GM23338 (cell line): Measurements from ENCODE around the gene CCDC146. TPM values are rescaled to one million over a fixed set of nuclear protein-coding genes. Genes with fewer than 3 reads are reported as not detected.

Source experiments
- ATAC-seq: fragments of 200-7000 bp; cut with Tn5 transposase; 3 replicates; pipeline ENCODE4 v1.9.1; 2020
- DNase-seq: peaks from one replicate; pipeline ENCODE4 v3.0.0-alpha.2; 2015; ENCODE audit warnings: low spot score
- H2AFZ ChIP-seq: fragments of 200-600 bp; sonication (generic); 2 replicates; pipeline ENCODE4 v1.8.0; 2016; ENCODE audit warnings: antibody characterized with exemption, mild to moderate bottlenecking, moderate library complexity
- H3F3A ChIP-seq: fragments of 200-600 bp; sonication (generic); replicated peaks from 2 replicates; pipeline ENCODE4 v1.8.0; 2017; ENCODE audit warnings: antibody characterized with exemption, mixed run types, low read depth
- H3K27ac ChIP-seq: fragments of 200-600 bp; sonication (generic); 2 replicates; pipeline ENCODE4 v1.6.1; 2016; ENCODE audit warnings: low read depth
- H3K27me3 ChIP-seq: fragments of 200-600 bp; sonication (generic); 2 replicates; pipeline ENCODE4 v1.8.0; 2016; ENCODE audit warnings: mild to moderate bottlenecking, mixed run types, moderate library complexity; ENCODE audit not compliant: insufficient read depth
- H3K36me3 ChIP-seq: fragments of 200-600 bp; sonication (generic); 2 replicates; pipeline ENCODE4 v1.8.0; 2016; ENCODE audit warnings: mild to moderate bottlenecking; ENCODE audit not compliant: insufficient read depth
- H3K4me1 ChIP-seq: fragments of 200-600 bp; sonication (generic); 2 replicates; pipeline ENCODE4 v1.8.0; 2016; ENCODE audit warnings: mild to moderate bottlenecking, moderate library complexity; ENCODE audit not compliant: insufficient read depth
- H3K4me2 ChIP-seq: fragments of 200-600 bp; sonication (generic); 2 replicates; pipeline ENCODE4 v1.7.1; 2017; ENCODE audit warnings: mixed run types
- H3K4me3 ChIP-seq: fragments of 200-600 bp; sonication (generic); 2 replicates; pipeline ENCODE4 v1.6.1; 2016; ENCODE audit warnings: mixed run types
- H3K79me2 ChIP-seq: fragments of 200-600 bp; sonication (generic); replicated peaks from 2 replicates; pipeline ENCODE4 v1.8.0; 2017; ENCODE audit warnings: mild to moderate bottlenecking; ENCODE audit not compliant: insufficient read depth
- H3K9me2 ChIP-seq: fragments of 200-600 bp; sonication (generic); 2 replicates; pipeline ENCODE4 v1.8.0; 2017; ENCODE audit not compliant: insufficient read depth
- H4K20me1 ChIP-seq: fragments of 200-600 bp; sonication (generic); replicated peaks from 2 replicates; pipeline ENCODE4 v1.8.0; 2017; ENCODE audit warnings: mild to moderate bottlenecking; ENCODE audit not compliant: insufficient read depth
- H3K27ac Mint-ChIP-seq: 2 replicates; pipeline ENCODE4 v1.8.0; 2020; ENCODE audit warnings: inconsistent platforms, mild to moderate bottlenecking, moderate library complexity, mixed read lengths
- H3K27me3 Mint-ChIP-seq: 3 replicates; pipeline ENCODE4 v1.8.0; 2022; ENCODE audit warnings: low read depth, mild to moderate bottlenecking, moderate library complexity, mixed read lengths, inconsistent platforms; ENCODE audit not compliant: insufficient read depth, poor library complexity
- H3K36me3 Mint-ChIP-seq: 3 replicates; pipeline ENCODE4 v1.8.0; 2021; ENCODE audit warnings: low read depth, mild to moderate bottlenecking, inconsistent platforms, moderate library complexity, mixed read lengths
- H3K4me1 Mint-ChIP-seq: 3 replicates; pipeline ENCODE4 v1.8.0; 2020; ENCODE audit warnings: mild to moderate bottlenecking, inconsistent platforms, mixed read lengths
- H3K4me3 Mint-ChIP-seq: 3 replicates; pipeline ENCODE4 v1.8.0; 2021; ENCODE audit warnings: moderate library complexity, mild to moderate bottlenecking, inconsistent platforms, mixed read lengths
- H3K9me3 Mint-ChIP-seq: 3 replicates; pipeline ENCODE4 v1.8.0; 2020; ENCODE audit warnings: moderate library complexity, mild to moderate bottlenecking, inconsistent platforms, mixed read lengths
- CREB1 ChIP-seq: fragments of 250-450 bp; sonication (Bioruptor Pico); IDR thresholded peaks from 2 replicates; pipeline ENCODE4 v1.5.0; 2020; ENCODE audit warnings: low read depth, mild to moderate bottlenecking, moderate library complexity
- CTCF ChIP-seq, 2 experiments: fragments of 200-600 bp in 1 of 2; sonication (generic) in 1 of 2; conservative IDR thresholded peaks; 2 replicates each; pipeline versions ENCODE4 v1.5.1 to v1.6.1; 2016 to 2017; ENCODE audit warnings: antibody characterized with exemption in 2 of 2, low read depth in 2 of 2, mild to moderate bottlenecking in 2 of 2, moderate library complexity in 1 of 2
- ETS1 ChIP-seq: IDR thresholded peaks from 2 replicates; pipeline ENCODE4 v1.6.1; 2016; ENCODE audit warnings: antibody characterized with exemption
- EZH2 ChIP-seq: fragments of 200-600 bp; sonication (generic); IDR thresholded peaks from one replicate; pipeline ENCODE4 v1.8.0; 2017; ENCODE audit warnings: antibody characterized with exemption, mild to moderate bottlenecking, low read depth; ENCODE audit not compliant: unreplicated experiment
- EZH2phosphoT487 ChIP-seq: fragments of 200-600 bp; sonication (generic); IDR thresholded peaks from one replicate; pipeline ENCODE4 v1.8.1; 2018; ENCODE audit warnings: antibody characterized with exemption; ENCODE audit not compliant: unreplicated experiment
- JUNB ChIP-seq: IDR thresholded peaks from one replicate; pipeline ENCODE4 v1.6.1; 2016; ENCODE audit warnings: antibody characterized with exemption; ENCODE audit not compliant: unreplicated experiment
- NANOG ChIP-seq: IDR thresholded peaks from 2 replicates; pipeline ENCODE4 v1.6.1; 2016; ENCODE audit warnings: antibody characterized with exemption, borderline replicate concordance
- POLR2AphosphoS5 ChIP-seq: IDR thresholded peaks from 2 replicates; pipeline ENCODE4 v1.6.1; 2016; ENCODE audit warnings: antibody characterized with exemption, low read depth
- REST ChIP-seq: IDR thresholded peaks from one replicate; pipeline ENCODE4 v1.6.1; 2018; ENCODE audit warnings: antibody characterized with exemption; ENCODE audit not compliant: unreplicated experiment
- STAT1 ChIP-seq: IDR thresholded peaks from one replicate; pipeline ENCODE4 v1.6.1; 2016; ENCODE audit warnings: antibody characterized with exemption; ENCODE audit not compliant: unreplicated experiment
- ZNF114 ChIP-seq: fragments of 250-450 bp; sonication (Bioruptor Pico); IDR thresholded peaks from 2 replicates; pipeline ENCODE4 v1.5.0; 2020; ENCODE audit warnings: mild to moderate bottlenecking, moderate library complexity
- ZNF331 ChIP-seq: fragments of 250-450 bp; sonication (Bioruptor Pico); IDR thresholded peaks from 2 replicates; pipeline ENCODE4 v1.5.0; 2020; ENCODE audit warnings: low read depth, mild to moderate bottlenecking, moderate library complexity
- ZNF462 ChIP-seq: fragments of 250-450 bp; sonication (Bioruptor Pico); IDR thresholded peaks from 2 replicates; pipeline ENCODE4 v1.5.0; 2020; ENCODE audit warnings: mild to moderate bottlenecking, moderate library complexity
- polyA plus RNA-seq: library from polyadenylated mRNA; unstranded; fragments of >200 nt; fragmentation: Nextera tagmentation; extraction: Ambion mirVana; gene quantifications from 2 replicates; pipeline ENCODE4 v1.2.1, GENCODE V29; 2016
- total RNA-seq: library from RNA; depleted of rRNA; stranded (reverse); fragments of >200 nt; shearing (Covaris generic); gene quantifications from 2 replicates; pipeline ENCODE4 v1.2.3, GENCODE V29; 2014

Gene CCDC146
- total and polyA plus RNA-seq, 2 experiments from 2014 or later: 0.35 to 0.74 TPM

GRCh38 chr7:77284616-77285015 is 162.2 kb downstream of the CCDC146 start:
- Mint-ChIP-seq H3K4me3 (no peak overlapping the region), H3K27ac (no peak overlapping the region), H3K36me3 (no peaks in the 10 kb centered on the region), H3K4me1 (no peaks in the 10 kb centered on the region), H3K9me3 (peaks cover 4% of the 10 kb centered on the region; the same call in 1 of the 3 replicates), H3K27me3 (no peaks in the 10 kb centered on the region)
- no peak overlapping the region for H3K4me3 ChIP-seq
- no peaks in the 10 kb centered on the region for H3K9me2 ChIP-seq
- H4K20me1 ChIP-seq: no peaks in the 10 kb centered on the region
- H3K79me2 ChIP-seq: no peaks in the 10 kb centered on the region
- H3K4me2 ChIP-seq: no peak overlapping the region
- H3K36me3 ChIP-seq: no peaks in the 10 kb centered on the region
- TF ChIP-seq JUNB (no peak), ZNF331 (CRISPR knock-in tag) (no peak), EZH2 (no peak), NANOG (no peak), CREB1 (CRISPR knock-in tag) (no peak), EZH2phosphoT487 (no peak), ZNF462 (CRISPR knock-in tag) (no peak), POLR2AphosphoS5 (no peak), CTCF (conservative IDR thresholded peaks at IDR 0.05; ENCODE audit: low read depth in 2 of 2) (no peak), STAT1 (no peak), REST (no peak), ETS1 (no peak), ZNF114 (CRISPR knock-in tag) (no peak)
- no peaks in the 10 kb centered on the region for H3F3A ChIP-seq
- no peak overlapping the region for H3K27ac ChIP-seq
- no peak overlapping the region for H2AFZ ChIP-seq
- DNase-seq (no peak), ATAC-seq (no peak)
- H3K4me1 ChIP-seq: no peaks in the 10 kb centered on the region
- no peaks in the 10 kb centered on the region for H3K27me3 ChIP-seq
